K562 (cell line): ENCODE results near the gene SLC7A6OS. TPM values are rescaled to one million over a fixed set of nuclear protein-coding genes. Genes with fewer than 3 reads are reported as not detected.

ENCODE experiments used
- CBFB ChIP-seq: sonication (generic); formaldehyde crosslinking; IDR thresholded peaks from 2 replicates; pipeline ENCODE4 v1.4.0; 2020; ENCODE audit warnings: mild to moderate bottlenecking, missing genetic modification reagents
- CGGBP1 ChIP-seq: fragments of 250-450 bp; sonication (Bioruptor Pico); IDR thresholded peaks from 2 replicates; pipeline ENCODE4 v1.9.0; 2021; ENCODE audit warnings: mild to moderate bottlenecking
- CHCHD3 ChIP-seq: fragments of 250-450 bp; sonication (Bioruptor Pico); IDR thresholded peaks from 2 replicates; pipeline ENCODE4 v2.1.2; 2022; ENCODE audit warnings: mild to moderate bottlenecking
- E2F4 ChIP-seq: sonication (generic); formaldehyde crosslinking; IDR thresholded peaks from 2 replicates; pipeline ENCODE4 v1.8.0; 2022; ENCODE audit warnings: mild to moderate bottlenecking, low read depth, missing genetic modification reagents
- ERF ChIP-seq: fragments of 450-650 bp; formaldehyde crosslinking; IDR thresholded peaks from 2 replicates; pipeline ENCODE4 v1.4.0; 2020; ENCODE audit warnings: mild to moderate bottlenecking, mixed read lengths
- ESRRA ChIP-seq: fragments of 450-650 bp; IDR thresholded peaks from 2 replicates; pipeline ENCODE4 v1.6.1; 2014; ENCODE audit warnings: low read depth, mild to moderate bottlenecking, moderate library complexity, borderline replicate concordance
- ETV5 ChIP-seq: sonication (generic); formaldehyde crosslinking; IDR thresholded peaks from 2 replicates; pipeline ENCODE4 v1.4.0; 2020; ENCODE audit warnings: low read depth, mild to moderate bottlenecking, missing genetic modification reagents
- FOXK2 ChIP-seq, 2 experiments: fragments of 450-650 bp; IDR thresholded peaks in 1 of 2; conservative IDR thresholded peaks in 1 of 2; 2 replicates each; pipeline ENCODE4 v1.6.1; 2016; ENCODE audit warnings: low read depth in 2 of 2, mild to moderate bottlenecking in 1 of 2
- IRF2 ChIP-seq: sonication (generic); formaldehyde crosslinking; IDR thresholded peaks from 2 replicates; pipeline ENCODE4 v1.8.1; 2022; ENCODE audit warnings: mild to moderate bottlenecking, missing genetic modification reagents
- KLF16 ChIP-seq: IDR thresholded peaks from 2 replicates; pipeline ENCODE4 v1.6.1; 2016; ENCODE audit warnings: antibody characterized with exemption
- RAD21 ChIP-seq, 2 experiments: fragments of 250-450 bp in 1 of 2; fragments of 450-650 bp in 1 of 2; sonication (Bioruptor Pico) in 1 of 2; formaldehyde crosslinking in 1 of 2; IDR thresholded peaks in 1 of 2; conservative IDR thresholded peaks in 1 of 2; 2 replicates each; pipeline versions ENCODE4 v1.4.0 to v1.8.0; 2020 to 2022; ENCODE audit warnings: mild to moderate bottlenecking in 2 of 2, moderate library complexity in 1 of 2
- TCF15 ChIP-seq: fragments of 250-450 bp; sonication (Bioruptor Pico); IDR thresholded peaks from 2 replicates; pipeline ENCODE4 v1.8.0; 2022; ENCODE audit warnings: moderate library complexity, mild to moderate bottlenecking, inconsistent platforms
- U2AF1 ChIP-seq: fragments of 200-400 bp; formaldehyde crosslinking; optimal IDR thresholded peaks from 2 replicates; pipeline ENCODE3; 2017; ENCODE audit warnings: mild to moderate bottlenecking, low read depth, low read length, moderate library complexity
- ZNF239 ChIP-seq: fragments of 250-450 bp; sonication (Bioruptor Pico); IDR thresholded peaks from 2 replicates; pipeline ENCODE4 v1.4.0; 2020; ENCODE audit warnings: mild to moderate bottlenecking
- polyA plus RNA-seq, 8 experiments: library from polyadenylated mRNA; depleted of rRNA in 4 of 8; stranded (reverse) in 5 of 8; unstranded in 3 of 8; fragments of >200 nt; fragmentation: Nextera tagmentation in 2 of 8; fragmentation: Illumina TruSeq in 1 of 8; extraction: Ambion mirVana in 2 of 8; extraction: Trizol in 1 of 8; gene quantifications; 2 replicates each; pipeline versions ENCODE4 v1.2.1 to v1.2.3, GENCODE V29; 2011 to 2014; ENCODE audit warnings: inconsistent platforms in 1 of 8, missing spikeins in 1 of 8
- total RNA-seq, 7 experiments: library from RNA; depleted of rRNA in 6 of 7; stranded (reverse); fragments of >200 nt in 6 of 7; fragmentation: Illumina TruSeq in 2 of 7; extraction: Trizol in 2 of 7; gene quantifications; 2 replicates each; pipeline versions ENCODE4 v1.2.1 to v1.2.3, GENCODE V29; 2011 to 2021; ENCODE audit warnings: low replicate concordance in 1 of 7
- TF ChIP-seq, protein P1 (sequence below): fragments of 450-650 bp; IDR thresholded peaks from 2 replicates; pipeline ENCODE4 v1.6.1; 2016; ENCODE audit warnings: borderline replicate concordance
- TF ChIP-seq, protein P2 (sequence below), 3 experiments: fragments of 200-800 bp in 1 of 3; fragments of 250-450 bp in 1 of 3; fragments of 450-650 bp in 1 of 3; sonication (Bioruptor Pico) in 1 of 3; sonication (Bioruptor generic) in 1 of 3; formaldehyde crosslinking in 1 of 3; IDR thresholded peaks; 2 replicates each; pipeline versions ENCODE4 v1.6.1 to v1.8.0; 2016 to 2022; ENCODE audit warnings: mild to moderate bottlenecking in 2 of 3, missing genetic modification characterization in 2 of 3, missing compliant biosample characterization in 1 of 3, moderate library complexity in 1 of 3
- TF ChIP-seq, protein P3 (sequence below): sonication (generic); formaldehyde crosslinking; IDR thresholded peaks from 2 replicates; pipeline ENCODE4 v1.8.1; 2023; ENCODE audit warnings: mild to moderate bottlenecking, missing genetic modification reagents

SLC7A6OS gene
- total and polyA plus RNA-seq, 9 of the 15 experiments (the other 6 are each of a cell fraction or from before 2014, with no cell fraction given), result 2.7 to 23.6 (median 17.2) TPM

- TF ChIP-seq, protein P1, sequence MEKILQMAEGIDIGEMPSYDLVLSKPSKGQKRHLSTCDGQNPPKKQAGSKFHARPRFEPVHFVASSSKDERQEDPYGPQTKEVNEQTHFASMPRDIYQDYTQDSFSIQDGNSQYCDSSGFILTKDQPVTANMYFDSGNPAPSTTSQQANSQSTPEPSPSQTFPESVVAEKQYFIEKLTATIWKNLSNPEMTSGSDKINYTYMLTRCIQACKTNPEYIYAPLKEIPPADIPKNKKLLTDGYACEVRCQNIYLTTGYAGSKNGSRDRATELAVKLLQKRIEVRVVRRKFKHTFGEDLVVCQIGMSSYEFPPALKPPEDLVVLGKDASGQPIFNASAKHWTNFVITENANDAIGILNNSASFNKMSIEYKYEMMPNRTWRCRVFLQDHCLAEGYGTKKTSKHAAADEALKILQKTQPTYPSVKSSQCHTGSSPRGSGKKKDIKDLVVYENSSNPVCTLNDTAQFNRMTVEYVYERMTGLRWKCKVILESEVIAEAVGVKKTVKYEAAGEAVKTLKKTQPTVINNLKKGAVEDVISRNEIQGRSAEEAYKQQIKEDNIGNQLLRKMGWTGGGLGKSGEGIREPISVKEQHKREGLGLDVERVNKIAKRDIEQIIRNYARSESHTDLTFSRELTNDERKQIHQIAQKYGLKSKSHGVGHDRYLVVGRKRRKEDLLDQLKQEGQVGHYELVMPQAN, result peak; percentile 93; the same call in 1 of the 2 replicates
- TF ChIP-seq CGGBP1 (CRISPR knock-in tag), result 0 out of 2 replicates have a peak, but pooled peaks have one; percentile 65
- TF ChIP-seq KLF16, result no peak
- TF ChIP-seq TCF15 (CRISPR knock-in tag), result no peak
- TF ChIP-seq ETV5 (CRISPR knock-in tag), result no peak
- TF ChIP-seq FOXK2 (conservative IDR thresholded peaks at IDR 0.05 in 1 of 2, IDR thresholded peaks at IDR 0.05 in 1 of 2; ENCODE audit: low read depth in 2 of 2), result 0 out of 4 replicates have a peak, but pooled peaks of 1 of the 2 experiments have one; percentile 43
- TF ChIP-seq, protein P2, sequence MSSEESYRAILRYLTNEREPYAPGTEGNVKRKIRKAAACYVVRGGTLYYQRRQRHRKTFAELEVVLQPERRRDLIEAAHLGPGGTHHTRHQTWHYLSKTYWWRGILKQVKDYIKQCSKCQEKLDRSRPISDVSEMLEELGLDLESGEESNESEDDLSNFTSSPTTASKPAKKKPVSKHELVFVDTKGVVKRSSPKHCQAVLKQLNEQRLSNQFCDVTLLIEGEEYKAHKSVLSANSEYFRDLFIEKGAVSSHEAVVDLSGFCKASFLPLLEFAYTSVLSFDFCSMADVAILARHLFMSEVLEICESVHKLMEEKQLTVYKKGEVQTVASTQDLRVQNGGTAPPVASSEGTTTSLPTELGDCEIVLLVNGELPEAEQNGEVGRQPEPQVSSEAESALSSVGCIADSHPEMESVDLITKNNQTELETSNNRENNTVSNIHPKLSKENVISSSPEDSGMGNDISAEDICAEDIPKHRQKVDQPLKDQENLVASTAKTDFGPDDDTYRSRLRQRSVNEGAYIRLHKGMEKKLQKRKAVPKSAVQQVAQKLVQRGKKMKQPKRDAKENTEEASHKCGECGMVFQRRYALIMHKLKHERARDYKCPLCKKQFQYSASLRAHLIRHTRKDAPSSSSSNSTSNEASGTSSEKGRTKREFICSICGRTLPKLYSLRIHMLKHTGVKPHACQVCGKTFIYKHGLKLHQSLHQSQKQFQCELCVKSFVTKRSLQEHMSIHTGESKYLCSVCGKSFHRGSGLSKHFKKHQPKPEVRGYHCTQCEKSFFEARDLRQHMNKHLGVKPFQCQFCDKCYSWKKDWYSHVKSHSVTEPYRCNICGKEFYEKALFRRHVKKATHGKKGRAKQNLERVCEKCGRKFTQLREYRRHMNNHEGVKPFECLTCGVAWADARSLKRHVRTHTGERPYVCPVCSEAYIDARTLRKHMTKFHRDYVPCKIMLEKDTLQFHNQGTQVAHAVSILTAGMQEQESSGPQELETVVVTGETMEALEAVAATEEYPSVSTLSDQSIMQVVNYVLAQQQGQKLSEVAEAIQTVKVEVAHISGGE (CRISPR knock-in tag; IDR thresholded peaks at IDR 0.05), result peak in 1 of 3 experiments; percentile 86; a peak in 2 of 6 replicates
- peak; percentile 25; the same call in 1 of the 2 replicates for TF ChIP-seq ESRRA
- TF ChIP-seq, protein P3, sequence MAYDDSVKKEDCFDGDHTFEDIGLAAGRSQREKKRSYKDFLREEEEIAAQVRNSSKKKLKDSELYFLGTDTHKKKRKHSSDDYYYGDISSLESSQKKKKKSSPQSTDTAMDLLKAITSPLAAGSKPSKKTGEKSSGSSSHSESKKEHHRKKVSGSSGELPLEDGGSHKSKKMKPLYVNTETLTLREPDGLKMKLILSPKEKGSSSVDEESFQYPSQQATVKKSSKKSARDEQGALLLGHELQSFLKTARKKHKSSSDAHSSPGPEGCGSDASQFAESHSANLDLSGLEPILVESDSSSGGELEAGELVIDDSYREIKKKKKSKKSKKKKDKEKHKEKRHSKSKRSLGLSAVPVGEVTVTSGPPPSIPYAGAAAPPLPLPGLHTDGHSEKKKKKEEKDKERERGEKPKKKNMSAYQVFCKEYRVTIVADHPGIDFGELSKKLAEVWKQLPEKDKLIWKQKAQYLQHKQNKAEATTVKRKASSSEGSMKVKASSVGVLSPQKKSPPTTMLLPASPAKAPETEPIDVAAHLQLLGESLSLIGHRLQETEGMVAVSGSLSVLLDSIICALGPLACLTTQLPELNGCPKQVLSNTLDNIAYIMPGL (CRISPR knock-in tag), result no peak
- TF ChIP-seq RAD21 (CRISPR knock-in tag; conservative IDR thresholded peaks at IDR 0.05 in 1 of 2, IDR thresholded peaks at IDR 0.05 in 1 of 2), result no peak; a peak in 1 of 4 replicates
- no peak for TF ChIP-seq IRF2 (CRISPR knock-in tag)
- TF ChIP-seq CHCHD3, result no peak
- 0 out of 2 replicates have a peak, but pooled peaks have one; percentile 30 for TF ChIP-seq ERF
- TF ChIP-seq ZNF239, result no peak
- TF ChIP-seq CBFB, result no peak
- TF ChIP-seq U2AF1, result no peak
- peak; percentile 42; the same call in 1 of the 2 replicates for TF ChIP-seq E2F4
These were observed at the start of gene SLC7A6OS, which contains the start of gene PRMT7 (continued) for GRCh38 chr16:68310774-68311511.
